Keratinocyte (primary cell): ENCODE results near the gene SPTLC2. TPM values are rescaled to one million over a fixed set of nuclear protein-coding genes. Genes with fewer than 3 reads are reported as not detected.

ENCODE experiments used
- DNase-seq: peaks from one replicate; pipeline ENCODE4 v3.0.0-alpha.2; 2011; ENCODE audit warnings: low read depth, missing footprints, low spot score
- FAIRE-seq: peaks from 2 replicates; lab custom pipeline; 2011; peaks lifted over from hg19 to GRCh38; lab: Jason Lieb, UNC
- H2AFZ ChIP-seq: 2 replicates; pipeline ENCODE4 v1.6.0; 2012; ENCODE audit warnings: low read length, control low read depth, inconsistent platforms; ENCODE audit not compliant: control insufficient read depth
- H3K27ac ChIP-seq: 2 replicates; pipeline ENCODE4 v1.5.1; 2011; ENCODE audit warnings: low read length; ENCODE audit not compliant: control insufficient read depth, insufficient read depth
- H3K27me3 ChIP-seq: 3 replicates; pipeline ENCODE4 v1.6.0; 2011; ENCODE audit warnings: low read length; ENCODE audit not compliant: control insufficient read depth, insufficient read depth; ENCODE audit errors: extremely low read depth
- H3K36me3 ChIP-seq, 2 experiments: 2 replicates in 1 of 2; 3 replicates in 1 of 2; pipeline ENCODE4 v1.5.1; 2011; ENCODE audit warnings: low read length in 2 of 2, mild to moderate bottlenecking in 1 of 2; ENCODE audit not compliant: control insufficient read depth in 2 of 2, insufficient read depth in 2 of 2; ENCODE audit errors: extremely low read depth in 1 of 2
- H3K4me1 ChIP-seq: 3 replicates; pipeline ENCODE4 v1.5.1; 2011; ENCODE audit warnings: low read length; ENCODE audit not compliant: control insufficient read depth, insufficient read depth; ENCODE audit errors: extremely low read depth
- H3K4me2 ChIP-seq: 3 replicates; pipeline ENCODE4 v1.6.0; 2011; ENCODE audit warnings: low read depth, low read length; ENCODE audit not compliant: control insufficient read depth, insufficient read depth; ENCODE audit errors: extremely low read depth
- H3K4me3 ChIP-seq, 3 experiments: fragments of 200-600 bp in 1 of 3; sonication (generic) in 1 of 3; 2 replicates in 2 of 3; 3 replicates in 1 of 3; pipeline ENCODE4 v1.5.1; 2011 to 2016; ENCODE audit warnings: low read length in 3 of 3, mild to moderate bottlenecking in 3 of 3, control low read depth in 2 of 3, inconsistent platforms in 1 of 3, low read depth in 1 of 3, mixed read lengths in 1 of 3, mixed run types in 1 of 3, moderate library complexity in 1 of 3; ENCODE audit not compliant: control insufficient read depth in 2 of 3, insufficient read depth in 2 of 3; ENCODE audit errors: extremely low read depth in 1 of 3
- H3K79me2 ChIP-seq: 2 replicates; pipeline ENCODE4 v1.6.0; 2012; ENCODE audit warnings: low read length; ENCODE audit not compliant: control insufficient read depth, insufficient read depth
- H3K9ac ChIP-seq: 3 replicates; pipeline ENCODE4 v1.6.0; 2011; ENCODE audit warnings: low read length; ENCODE audit not compliant: control insufficient read depth, insufficient read depth; ENCODE audit errors: extremely low read depth
- H3K9me1 ChIP-seq: 3 replicates; pipeline ENCODE4 v1.6.0; 2011; ENCODE audit warnings: low read length; ENCODE audit not compliant: control insufficient read depth, insufficient read depth; ENCODE audit errors: extremely low read depth
- H3K9me3 ChIP-seq: 2 replicates; pipeline ENCODE4 v1.5.1; 2012; ENCODE audit warnings: low read depth, low read length; ENCODE audit not compliant: control insufficient read depth
- H4K20me1 ChIP-seq: 3 replicates; pipeline ENCODE4 v1.6.0; 2011; ENCODE audit warnings: low read length; ENCODE audit not compliant: control insufficient read depth, insufficient read depth; ENCODE audit errors: extremely low read depth
- EZH2 ChIP-seq: IDR thresholded peaks from one replicate; pipeline ENCODE4 v1.6.1; 2012; ENCODE audit warnings: inconsistent platforms, mild to moderate bottlenecking, low read length, moderate library complexity
- dilution Hi-C: fragments of 300-500 bp; cut with MboI; formaldehyde crosslinking; loops from one replicate; pipeline ENCODE4 v1.7.0; 2020; ENCODE audit warnings: low sequenced_read_pairs; ENCODE audit not compliant: extremely low pct_ligation_motif_present
- polyA plus RNA-seq, 5 experiments: library from polyadenylated mRNA; depleted of rRNA in 3 of 5; stranded (reverse) in 3 of 5; stranded (forward) in 1 of 5; unstranded in 1 of 5; fragments of >200 nt; gene quantifications; 1 replicate in 1 of 5; 2 replicates in 3 of 5; 3 replicates in 1 of 5; pipeline versions ENCODE4 v1.2.1 to v1.2.3, GENCODE V29; 2011 to 2012; ENCODE audit warnings: missing spikeins in 2 of 5, low read depth in 1 of 5, low replicate concordance in 1 of 5
- TF ChIP-seq, protein P1 (sequence below), 3 experiments: IDR thresholded peaks in 1 of 3; conservative IDR thresholded peaks in 1 of 3; optimal IDR thresholded peaks in 1 of 3; 2 replicates in 2 of 3; 3 replicates in 1 of 3; pipeline versions ENCODE3 to v1.5.1; 2011; ENCODE audit warnings: low read length in 3 of 3, mild to moderate bottlenecking in 3 of 3, moderate library complexity in 2 of 3, control low read depth in 1 of 3, inconsistent platforms in 1 of 3; ENCODE audit not compliant: insufficient read depth in 2 of 3; ENCODE audit errors: extremely low read depth in 1 of 3

SPTLC2 gene
- polyA plus RNA-seq, 1 donor (not counting 4 experiments of a cell fraction or from before 2014, with no cell fraction given): 46.8 TPM

DNA sequence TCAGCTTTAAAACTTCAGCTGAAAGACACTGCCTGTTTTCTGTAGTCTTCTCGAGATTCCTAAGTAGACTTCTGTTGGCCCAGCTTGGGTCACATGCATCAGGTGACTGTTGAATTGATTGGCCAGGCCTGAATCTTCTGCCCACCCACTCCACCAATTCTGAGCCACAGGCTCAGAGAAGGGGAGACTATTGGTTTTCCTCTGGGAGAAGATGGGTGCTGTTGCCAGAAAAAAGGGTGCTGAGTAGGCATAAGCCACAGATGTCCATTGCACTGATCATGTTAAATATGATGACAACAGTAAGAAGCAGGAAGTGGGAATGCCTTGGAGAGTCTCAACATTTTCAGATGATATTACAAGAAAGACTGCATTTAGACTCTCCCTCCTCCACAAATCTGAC, 6.8 kb upstream of the SPTLC2 start:
- Histone ChIP-seq H3K4me2 (no peak overlapping the region), H2AFZ (no peak overlapping the region), H3K36me3 (no peaks in the 10 kb centered on the region), H3K27ac (no peak overlapping the region), H3K9me1 (no peaks in the 10 kb centered on the region), H3K79me2 (no peaks in the 10 kb centered on the region), H3K4me1 (no peaks in the 10 kb centered on the region), H4K20me1 (no peaks in the 10 kb centered on the region), H3K9me3 (no peaks in the 10 kb centered on the region), H3K4me3 (no peak overlapping the region), H3K27me3 (no peaks in the 10 kb centered on the region), H3K9ac (no peak overlapping the region)
- dilution Hi-C loops: no loop called here
- FAIRE-seq (no peak), DNase-seq (no peak)
- TF ChIP-seq EZH2: no peak
- TF ChIP-seq, protein P1, sequence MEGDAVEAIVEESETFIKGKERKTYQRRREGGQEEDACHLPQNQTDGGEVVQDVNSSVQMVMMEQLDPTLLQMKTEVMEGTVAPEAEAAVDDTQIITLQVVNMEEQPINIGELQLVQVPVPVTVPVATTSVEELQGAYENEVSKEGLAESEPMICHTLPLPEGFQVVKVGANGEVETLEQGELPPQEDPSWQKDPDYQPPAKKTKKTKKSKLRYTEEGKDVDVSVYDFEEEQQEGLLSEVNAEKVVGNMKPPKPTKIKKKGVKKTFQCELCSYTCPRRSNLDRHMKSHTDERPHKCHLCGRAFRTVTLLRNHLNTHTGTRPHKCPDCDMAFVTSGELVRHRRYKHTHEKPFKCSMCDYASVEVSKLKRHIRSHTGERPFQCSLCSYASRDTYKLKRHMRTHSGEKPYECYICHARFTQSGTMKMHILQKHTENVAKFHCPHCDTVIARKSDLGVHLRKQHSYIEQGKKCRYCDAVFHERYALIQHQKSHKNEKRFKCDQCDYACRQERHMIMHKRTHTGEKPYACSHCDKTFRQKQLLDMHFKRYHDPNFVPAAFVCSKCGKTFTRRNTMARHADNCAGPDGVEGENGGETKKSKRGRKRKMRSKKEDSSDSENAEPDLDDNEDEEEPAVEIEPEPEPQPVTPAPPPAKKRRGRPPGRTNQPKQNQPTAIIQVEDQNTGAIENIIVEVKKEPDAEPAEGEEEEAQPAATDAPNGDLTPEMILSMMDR (optimal IDR thresholded peaks at IDR 0.05 in 1 of 3, IDR thresholded peaks at IDR 0.05 in 1 of 3, conservative IDR thresholded peaks at IDR 0.05 in 1 of 3; ENCODE audit: extremely low read depth in 1 of 3, insufficient read depth in 2 of 3, low read length in 3 of 3): no peak

DNA sequence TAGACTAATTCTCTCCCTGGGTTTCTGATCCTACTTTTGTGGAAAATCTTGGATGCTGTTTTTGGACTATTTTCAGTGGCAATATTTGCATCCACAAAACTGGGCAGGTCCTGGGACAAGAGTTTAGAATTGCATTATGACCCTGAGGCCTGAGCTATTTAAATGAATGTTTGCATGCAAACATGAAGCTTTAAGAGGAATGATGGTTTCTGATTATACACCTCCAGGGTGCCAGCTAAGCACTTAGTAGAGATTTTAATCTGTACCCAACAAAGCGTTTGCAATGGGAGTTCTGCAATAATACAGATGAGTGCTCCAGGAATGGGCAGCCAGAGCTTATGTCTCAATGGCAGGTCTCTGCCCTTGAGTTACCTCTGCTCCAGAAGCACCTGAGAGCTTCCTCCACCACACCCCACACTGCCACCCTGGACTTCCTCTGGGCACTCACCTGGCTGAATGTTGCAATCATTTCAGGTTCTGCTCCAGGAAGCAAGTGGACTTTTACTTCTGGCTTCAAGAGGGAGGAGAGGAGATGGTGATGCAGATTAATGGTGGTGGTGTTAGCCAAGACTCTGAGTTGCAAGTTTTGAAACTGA, 6.0 kb upstream of the SPTLC2 start:
- TF ChIP-seq, protein P1 (optimal IDR thresholded peaks at IDR 0.05 in 1 of 3, IDR thresholded peaks at IDR 0.05 in 1 of 3, conservative IDR thresholded peaks at IDR 0.05 in 1 of 3; ENCODE audit: extremely low read depth in 1 of 3, insufficient read depth in 2 of 3, low read length in 3 of 3): no peak
- TF ChIP-seq EZH2: no peak
- Histone ChIP-seq H4K20me1 (no peaks in the 10 kb centered on the region), H3K27me3 (no peaks in the 10 kb centered on the region), H3K4me2 (no peak overlapping the region), H3K27ac (no peak overlapping the region), H3K4me3 (no peak overlapping the region), H3K9ac (no peak overlapping the region), H2AFZ (no peak overlapping the region), H3K9me3 (no peaks in the 10 kb centered on the region), H3K9me1 (no peaks in the 10 kb centered on the region), H3K36me3 (no peaks in the 10 kb centered on the region), H3K79me2 (no peaks in the 10 kb centered on the region), H3K4me1 (no peaks in the 10 kb centered on the region)
- DNase-seq (no peak), FAIRE-seq (peak; percentile 61)
- dilution Hi-C loops: no loop called here
